T-helper 1 cell (primary cell): ENCODE data around the gene C7orf25.

Source experiments
- DNase-seq, 5 donors: peaks; one replicate each; pipeline ENCODE4 v3.0.0-alpha.2; 2012 to 2020

Gene C7orf25

DNA sequence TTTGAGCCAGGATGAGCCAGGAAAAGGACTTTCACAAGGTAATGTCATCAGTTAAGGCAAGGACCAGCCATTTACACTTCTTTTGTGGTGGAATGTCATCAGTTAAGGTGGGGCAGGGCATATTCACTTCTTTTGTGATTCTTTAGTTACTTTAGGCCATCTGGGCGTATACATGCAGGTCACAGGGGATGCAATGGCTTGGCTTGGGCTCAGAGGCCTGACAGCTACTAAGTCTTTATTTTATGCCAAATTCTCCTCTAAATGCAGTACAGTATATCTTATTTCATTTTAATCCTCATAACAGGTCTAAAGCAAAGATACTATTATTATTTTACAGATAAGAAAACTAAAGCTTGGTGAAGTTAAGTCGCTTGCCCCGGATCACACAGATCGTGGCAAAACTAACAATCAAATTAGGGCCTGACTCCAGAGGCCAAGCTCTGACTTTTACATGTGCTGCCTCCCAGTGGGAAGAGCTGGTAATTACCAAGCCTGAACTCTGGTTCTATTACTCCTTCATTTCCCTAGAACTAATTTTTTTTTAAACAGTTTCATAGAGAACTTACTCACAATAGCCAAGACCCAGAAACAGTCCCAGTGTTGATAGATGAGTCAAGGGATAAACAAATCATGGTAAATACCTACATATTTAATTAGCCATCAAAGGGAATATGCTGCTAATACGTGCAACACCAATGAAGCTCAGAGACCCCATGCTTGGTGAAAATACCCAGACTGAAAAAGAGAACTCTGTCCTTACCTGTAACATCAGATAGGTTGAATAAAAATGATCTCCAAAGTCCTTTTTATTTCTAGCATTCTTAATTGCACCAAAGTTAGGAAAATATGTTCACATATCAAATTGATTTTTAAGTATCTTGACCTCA lies 35.4 kb downstream of the C7orf25 start:
- DNase-seq, result peak in 2 of 5 donors; percentile 18 to 30

DNA sequence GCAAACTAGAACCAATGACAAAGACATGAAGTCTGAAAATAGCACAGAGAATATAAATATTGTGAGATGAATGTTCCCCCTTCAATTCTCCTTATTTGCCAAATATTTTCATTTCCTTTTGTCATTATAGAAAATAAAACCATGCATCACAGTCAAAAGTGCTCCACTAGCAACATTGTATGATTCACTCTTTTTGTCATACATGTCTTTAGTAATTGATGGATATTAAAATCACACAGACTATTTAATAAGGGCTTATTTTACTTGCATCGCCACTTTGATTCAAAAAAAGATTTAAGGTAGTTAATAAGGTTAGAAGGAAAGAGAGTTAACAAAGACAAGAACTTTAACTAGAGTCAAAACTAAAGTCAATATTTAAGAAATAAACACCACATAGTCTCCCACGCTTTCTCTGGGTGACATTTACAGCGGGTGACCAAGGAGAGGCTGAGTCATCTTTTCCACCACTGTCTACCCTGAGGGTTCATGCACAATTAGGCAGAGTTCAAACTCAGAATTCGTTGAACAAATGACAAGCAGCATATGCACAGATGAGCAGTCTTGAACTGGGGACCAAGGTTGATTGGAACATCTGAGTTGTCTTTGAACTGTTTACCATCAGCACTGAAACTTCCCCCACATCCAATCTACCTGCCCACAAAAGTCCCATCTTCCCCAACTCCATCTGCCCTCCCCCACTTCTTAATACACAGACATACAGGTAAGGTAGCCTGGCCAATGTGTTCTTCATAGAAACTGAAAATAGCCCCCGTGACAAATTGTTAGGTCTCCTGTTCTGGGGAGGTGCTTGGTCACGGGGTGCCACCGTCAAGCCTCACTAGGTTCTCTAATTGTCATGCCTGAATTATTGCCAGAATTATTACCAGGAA lies 42.5 kb downstream of the C7orf25 start:
- DNase-seq, result peak in 1 of 5 donors; percentile 31

DNA sequence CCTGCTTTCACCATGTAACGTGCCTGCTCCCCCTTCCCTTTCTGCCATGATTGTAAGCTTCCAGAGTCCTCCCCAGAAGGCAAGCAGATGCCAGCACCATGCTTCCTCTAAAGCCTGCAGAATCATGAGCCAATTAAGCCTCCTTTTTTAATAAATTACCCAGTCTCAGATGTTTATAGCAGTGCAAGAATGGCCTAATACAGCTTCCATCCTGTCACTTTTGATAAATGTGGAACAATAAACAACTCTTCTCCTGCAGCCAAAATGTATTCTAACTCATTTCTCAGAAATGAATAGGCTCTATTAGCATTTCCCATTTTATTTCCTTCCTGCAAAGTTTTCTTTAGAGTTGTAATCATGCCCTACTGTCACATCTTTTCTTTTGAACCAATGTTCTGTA lies 43.4 kb downstream of the C7orf25 start:
- DNase-seq, result no peak
